Right lobe of liver (tissue), 6 donors: ENCODE data around the gene CDH23. TPM values are rescaled to one million over a fixed set of nuclear protein-coding genes. Genes with fewer than 3 reads are reported as not detected.

Experiments used
- ATAC-seq, 4 donors: fragments of 200-7000 bp; cut with Tn5 transposase; one replicate each; pipeline ENCODE4 v1.9.1; 2020; ENCODE audit warnings: mild to moderate bottlenecking in 4 of 4, moderate library complexity in 4 of 4
- DNase-seq, 3 donors: peaks; one replicate each; pipeline ENCODE4 v3.0.0-alpha.2; 2020
- H3K27ac ChIP-seq, 3 donors: fragments of 200-600 bp; one replicate each; pipeline ENCODE4 v1.8.0; 2022
- H3K27me3 ChIP-seq, 2 donors: fragments of 200-600 bp; one replicate each; pipeline ENCODE4 v1.8.0; 2022
- H3K36me3 ChIP-seq, 4 donors: fragments of 200-600 bp; sonication (generic) in 1 of 4; one replicate each; pipeline versions ENCODE4 v1.5.1 to v1.8.0; 2017 to 2022; ENCODE audit warnings: control low read depth in 1 of 4
- H3K4me1 ChIP-seq, 4 donors: fragments of 200-600 bp; sonication (generic) in 1 of 4; one replicate each; pipeline versions ENCODE4 v1.5.1 to v1.8.0; 2017 to 2022; ENCODE audit warnings: control low read depth in 1 of 4
- H3K4me3 ChIP-seq, 3 donors: fragments of 200-600 bp; one replicate each; pipeline ENCODE4 v1.8.0; 2022
- H3K9me3 ChIP-seq, 4 donors: fragments of 200-600 bp; sonication (generic) in 1 of 4; one replicate each; pipeline versions ENCODE4 v1.5.1 to v1.8.0; 2017 to 2022; ENCODE audit warnings: control low read depth in 1 of 4
- CTCF ChIP-seq, 4 donors: fragments of 200-600 bp in 3 of 4; fragments of 450-650 bp in 1 of 4; IDR thresholded peaks; one replicate each; pipeline versions ENCODE4 v1.5.1 to v1.8.0; 2016 to 2022; ENCODE audit warnings: antibody characterized with exemption in 4 of 4, mild to moderate bottlenecking in 2 of 4
- POLR2A ChIP-seq: fragments of 450-650 bp; IDR thresholded peaks from one replicate; pipeline ENCODE4 v1.6.1; 2017; ENCODE audit warnings: antibody characterized with exemption, mild to moderate bottlenecking
- WGBS: methylation state at CpG from one replicate; pipeline ENCODE4 v1.1.6; 2018; ENCODE audit warnings: low coverage, low lambda C conversion rate; ENCODE audit not compliant: insufficient coverage; ENCODE audit errors: missing lambda C conversion rate; 5-methylcytosine and 5-hydroxymethylcytosine counted together
- intact Hi-C, 2 donors: fragments of 100-400 bp; cut with DNase I; formaldehyde crosslinking; loops; one replicate each; pipeline versions ENCODE4 v1.11.2 to v1.14.1; 2022
- total RNA-seq, 6 experiments: library from RNA; depleted of rRNA in 2 of 6; stranded (reverse); fragments of >200 nt in 2 of 6; fragmentation: NEBNext Ultra II Directional in 3 of 6; extraction: Animal tissue kit (Norgen Biotek cat#: 25700) in 3 of 6; gene quantifications; one replicate each; pipeline versions ENCODE4 v1.1.0 to v1.2.4, GENCODE V29; 2016 to 2023
- donor health status: DM: no; HTN: yes; CAD: no.
- donor health status: DM: no; HTN: no; CAD: no.
- donor health status: DM: no; HTN: no; CAD: no.
- donor health status: DM: no; HTN: yes; CAD: no.
- donor health status: DM: no; HTN: yes; CAD: no.

CDH23 gene
- total RNA-seq, 6 experiments from 2014 or later, result 3.3 to 19.7 (median 6.3) TPM

GRCh38 chr10:71664585-71664984 is 267.9 kb downstream of the CDH23 start:
- Histone ChIP-seq H3K4me3 (no peak overlapping the region), H3K27me3 (no peaks in the 10 kb centered on the region), H3K4me1 (no peaks in the 10 kb centered on the region), H3K36me3 (no peaks in the 10 kb centered on the region), H3K9me3 (no peaks in the 10 kb centered on the region), H3K27ac (no peak overlapping the region)
- no peak for DNase-seq
- ATAC-seq, result no peak
- TF ChIP-seq POLR2A (no peak), CTCF (IDR thresholded peaks at IDR 0.05) (no peak)
- 100% methylated on average over 2 of the region's 2 CpGs for WGBS
- intact Hi-C loops, result no loop called here

- H3K9me3 ChIP-seq, result no peaks in the 10 kb centered on the region
- WGBS, result 63% methylated on average over 1 of the region's 9 CpGs
- H3K27ac ChIP-seq, result no peak overlapping the region
- intact Hi-C loops, result no loop called here
- ATAC-seq (no peak), DNase-seq (no peak)
- TF ChIP-seq POLR2A (no peak), CTCF (IDR thresholded peaks at IDR 0.05) (no peak)
- no peaks in the 10 kb centered on the region for H3K36me3 ChIP-seq
- no peaks in the 10 kb centered on the region for H3K4me1 ChIP-seq
- no peaks in the 10 kb centered on the region for H3K27me3 ChIP-seq
- H3K4me3 ChIP-seq, result no peak overlapping the region
These were observed 268.7 kb downstream of the CDH23 start for GRCh38 chr10:71665456-71665855.

GRCh38 chr10:71666639-71667386 is 270.1 kb downstream of the CDH23 start:
- 71% methylated on average over 10 of the region's 18 CpGs for WGBS

GRCh38 chr10:71667387-71667752 is 270.6 kb downstream of the CDH23 start:
- TF ChIP-seq CTCF (IDR thresholded peaks at IDR 0.05) (no peak), POLR2A (no peak)
- Histone ChIP-seq H3K9me3 (no peaks in the 10 kb centered on the region), H3K27ac (no peak overlapping the region), H3K27me3 (no peaks in the 10 kb centered on the region), H3K36me3 (no peaks in the 10 kb centered on the region), H3K4me1 (no peaks in the 10 kb centered on the region), H3K4me3 (no peak overlapping the region)
- ATAC-seq, result no peak
- WGBS, result 32% methylated on average over 5 of the region's 5 CpGs
- intact Hi-C loops, result no loop called here
- DNase-seq, result no peak

More at GRCh38 chr10:71666639-71667386, 270.1 kb downstream of the CDH23 start:
- H3K27me3 ChIP-seq, result no peaks in the 10 kb centered on the region
- H3K4me1 ChIP-seq, result no peaks in the 10 kb centered on the region
- ATAC-seq (no peak), DNase-seq (no peak)
- no peak overlapping the region for H3K27ac ChIP-seq
- intact Hi-C loops, result no loop called here
- H3K36me3 ChIP-seq, result no peaks in the 10 kb centered on the region
- no peak for TF ChIP-seq CTCF (IDR thresholded peaks at IDR 0.05)
- no peak for TF ChIP-seq POLR2A
- H3K4me3 ChIP-seq, result no peak overlapping the region
- H3K9me3 ChIP-seq, result no peaks in the 10 kb centered on the region
